K562 (cell line): Measurements from ENCODE around the gene F2RL1. TPM values are rescaled to one million over a fixed set of nuclear protein-coding genes. Genes with fewer than 3 reads are reported as not detected.

Experiments
- ATAC-seq: fragments of 200-7000 bp; cut with Tn5 transposase; 3 replicates; pipeline ENCODE4 v1.9.1; 2020; ENCODE audit warnings: moderate library complexity
- BruUV-seq: library from RNA; stranded (reverse); fragments of 400-500 nt; replicated peaks from 2 replicates; lab custom pipeline; 2021; lab: Mats Ljungman, UMichigan
- CTCF ChIA-PET: fragments of 300-600 bp; formaldehyde crosslinking; extraction: SDS; loops from one replicate; lab custom pipeline; 2021; ENCODE audit warnings: low intra/inter-chr PET ratio; lab: Yijun Ruan, JAX
- POLR2A ChIA-PET: fragments of 300-600, 350-650 bp; sonication (Branson Sonifier 250); formaldehyde crosslinking; extraction: SDS; loops from one replicate; lab custom pipeline; 2021; ENCODE audit warnings: antibody characterized with exemption, inconsistent platforms; lab: Yijun Ruan, JAX
- DNase-seq, 4 experiments: peaks; one replicate each; pipeline versions ENCODE4 v3.0.0 to v3.0.0-alpha.2; 2011 to 2018; ENCODE audit warnings: low spot score in 3 of 4, mixed read lengths in 3 of 4; ENCODE audit errors: extremely low read depth in 1 of 4
- FAIRE-seq: peaks from 2 replicates; lab custom pipeline; 2011; peaks lifted over from hg19 to GRCh38; lab: Jason Lieb, UNC
- H2AFZ ChIP-seq: 2 replicates; pipeline ENCODE4 v1.6.0; 2011; ENCODE audit warnings: low read depth, low read length, control low read depth, inconsistent platforms
- H3K27ac ChIP-seq: fragments of 200-600 bp; 3 replicates; pipeline ENCODE4 v1.8.0; 2011; ENCODE audit warnings: low read depth, mild to moderate bottlenecking, control low read depth, inconsistent platforms, low read length, moderate library complexity, mixed read lengths; ENCODE audit errors: extremely low read depth
- H3K27me3 ChIP-seq, 2 experiments: fragments of 300-600 bp in 1 of 2; 2 replicates in 1 of 2; 3 replicates in 1 of 2; pipeline versions ENCODE4 v1.6.0 to v1.8.0; 2011; ENCODE audit warnings: inconsistent platforms in 2 of 2, low read length in 2 of 2, mild to moderate bottlenecking in 1 of 2, mixed read lengths in 1 of 2, moderate library complexity in 1 of 2; ENCODE audit not compliant: control insufficient read depth in 2 of 2, insufficient read depth in 2 of 2
- H3K36me3 ChIP-seq: fragments of 300-600 bp; 3 replicates; pipeline ENCODE4 v1.8.0; 2011; ENCODE audit warnings: mild to moderate bottlenecking, low read length, inconsistent platforms; ENCODE audit not compliant: control insufficient read depth, insufficient read depth
- H3K4me1 ChIP-seq, 2 experiments: fragments of 200-600 bp in 1 of 2; replicated peaks in 1 of 2; 2 replicates in 1 of 2; 3 replicates in 1 of 2; pipeline versions ENCODE4 v1.5.1 to v1.8.0; 2011; ENCODE audit warnings: inconsistent platforms in 2 of 2, low read length in 2 of 2, mild to moderate bottlenecking in 1 of 2, mixed read lengths in 1 of 2, moderate library complexity in 1 of 2; ENCODE audit not compliant: control insufficient read depth in 2 of 2, insufficient read depth in 2 of 2
- H3K4me2 ChIP-seq: 2 replicates; pipeline ENCODE4 v1.6.1; 2011; ENCODE audit warnings: low read length, control low read depth, inconsistent platforms, mixed read lengths; ENCODE audit not compliant: insufficient read depth
- H3K4me3 ChIP-seq: fragments of 200-600 bp; sonication (generic), shearing (Covaris generic); 2 replicates; pipeline ENCODE4 v1.5.1; 2016; ENCODE audit warnings: control low read depth, inconsistent platforms
- H3K79me2 ChIP-seq: fragments of 200-600 bp; 3 replicates; pipeline ENCODE4 v1.8.0; 2011; ENCODE audit warnings: low read length, inconsistent platforms; ENCODE audit not compliant: control insufficient read depth, insufficient read depth
- H3K9ac ChIP-seq, 2 experiments: 2 replicates each; pipeline versions ENCODE4 v1.6.0 to v1.6.1; 2011; ENCODE audit warnings: low read depth in 2 of 2, low read length in 2 of 2, control low read depth in 1 of 2, inconsistent platforms in 1 of 2, mild to moderate bottlenecking in 1 of 2, mixed read lengths in 1 of 2; ENCODE audit not compliant: insufficient read depth in 1 of 2
- H3K9me1 ChIP-seq: one replicate; pipeline ENCODE4 v1.6.0; 2011; ENCODE audit warnings: inconsistent platforms, mild to moderate bottlenecking, low read length, moderate library complexity; ENCODE audit not compliant: control insufficient read depth, insufficient read depth
- H3K9me3 ChIP-seq: replicated peaks from 2 replicates; pipeline ENCODE4 v1.5.1; 2011; ENCODE audit warnings: low read depth, low read length, inconsistent platforms; ENCODE audit not compliant: control insufficient read depth, insufficient read depth
- H4K20me1 ChIP-seq: replicated peaks from 2 replicates; pipeline ENCODE4 v1.6.1; 2011; ENCODE audit warnings: low read length, inconsistent platforms, mixed read lengths; ENCODE audit not compliant: control insufficient read depth, insufficient read depth
- ZBED1 ChIP-seq: IDR thresholded peaks from 2 replicates; pipeline ENCODE4 v1.6.1; 2014
- WGBS: fragments of 100-300 bp; shearing (Covaris generic); methylation state at CpG from one replicate; pipeline ENCODE4 v1.1.6; 2016; ENCODE audit warnings: low coverage, mixed read lengths; ENCODE audit not compliant: insufficient coverage; ENCODE audit errors: missing lambda C conversion rate; 5-methylcytosine and 5-hydroxymethylcytosine counted together
- in situ Hi-C: fragments of 300-500 bp; cut with MboI; formaldehyde crosslinking; loops from 4 replicates; pipeline ENCODE4 v1.15.0; 2018; ENCODE audit warnings: inconsistent platforms, mixed read lengths
- intact Hi-C: fragments of 100-400 bp; cut with micrococcal nuclease; formaldehyde crosslinking; loops from 2 replicates; pipeline ENCODE4 v1.14.2; 2022
- polyA plus RNA-seq, 8 experiments: library from polyadenylated mRNA; depleted of rRNA in 4 of 8; stranded (reverse) in 5 of 8; unstranded in 3 of 8; fragments of >200 nt; fragmentation: Nextera tagmentation in 2 of 8; fragmentation: Illumina TruSeq in 1 of 8; extraction: Ambion mirVana in 2 of 8; extraction: Trizol in 1 of 8; gene quantifications; 2 replicates each; pipeline versions ENCODE4 v1.2.1 to v1.2.3, GENCODE V29; 2011 to 2014; ENCODE audit warnings: inconsistent platforms in 1 of 8, missing spikeins in 1 of 8
- total RNA-seq, 7 experiments: library from RNA; depleted of rRNA in 6 of 7; stranded (reverse); fragments of >200 nt in 6 of 7; fragmentation: Illumina TruSeq in 2 of 7; extraction: Trizol in 2 of 7; gene quantifications; 2 replicates each; pipeline versions ENCODE4 v1.2.1 to v1.2.3, GENCODE V29; 2011 to 2021; ENCODE audit warnings: low replicate concordance in 1 of 7
- TF ChIP-seq, protein P1 (sequence below), 2 experiments: fragments of 450-650 bp in 1 of 2; sonication (generic) in 1 of 2; formaldehyde crosslinking in 1 of 2; IDR thresholded peaks; 2 replicates each; pipeline versions ENCODE4 v1.7.1 to v1.9.0; 2016 to 2022; ENCODE audit warnings: inconsistent platforms in 1 of 2, mild to moderate bottlenecking in 1 of 2, missing genetic modification reagents in 1 of 2

The F2RL1 gene
- total and polyA plus RNA-seq, 9 of the 15 experiments (the other 6 are each of a cell fraction or from before 2014, with no cell fraction given), result 0.03 to 0.50 (median 0.27) TPM; not detected in 6

DNA sequence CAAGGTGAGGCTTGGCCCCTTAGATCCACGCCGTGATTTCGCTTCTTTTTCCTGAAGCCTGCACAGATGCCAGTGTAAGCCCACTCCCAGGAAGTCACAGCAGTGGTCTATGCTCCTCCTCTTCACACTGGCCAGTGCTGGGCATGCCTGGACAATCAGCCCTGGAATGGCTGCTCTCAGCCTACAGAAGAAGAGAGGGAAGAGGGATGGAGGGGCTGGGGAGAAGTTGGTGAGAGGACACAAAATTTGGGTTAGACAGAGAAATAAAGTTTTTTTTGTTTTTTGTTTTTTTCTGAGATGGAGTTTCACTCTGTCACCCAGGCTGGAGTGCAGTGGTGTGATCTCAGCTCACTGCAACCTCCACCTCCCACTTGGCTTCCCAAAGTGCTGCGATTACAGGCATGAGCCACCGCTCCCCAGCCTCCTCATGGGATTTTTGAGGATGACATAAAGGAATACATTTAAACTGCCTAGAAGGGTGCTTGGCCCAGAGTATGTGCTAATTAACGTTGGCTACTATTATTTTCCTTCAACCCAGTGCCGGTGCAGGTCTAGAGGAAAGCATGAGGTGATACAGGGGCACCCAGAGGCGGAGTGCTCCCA lies 31.8 kb downstream of the F2RL1 start:
- DNase-seq (no peak), FAIRE-seq (no peak), ATAC-seq (peak; percentile 12; the same call in 2 of the 3 replicates)
- no peaks in the 10 kb centered on the region for H3K9me1 ChIP-seq
- H3K27me3 ChIP-seq, result no peaks in the 10 kb centered on the region
- no TSS peak for BruUV-seq
- TF ChIP-seq, protein P1, sequence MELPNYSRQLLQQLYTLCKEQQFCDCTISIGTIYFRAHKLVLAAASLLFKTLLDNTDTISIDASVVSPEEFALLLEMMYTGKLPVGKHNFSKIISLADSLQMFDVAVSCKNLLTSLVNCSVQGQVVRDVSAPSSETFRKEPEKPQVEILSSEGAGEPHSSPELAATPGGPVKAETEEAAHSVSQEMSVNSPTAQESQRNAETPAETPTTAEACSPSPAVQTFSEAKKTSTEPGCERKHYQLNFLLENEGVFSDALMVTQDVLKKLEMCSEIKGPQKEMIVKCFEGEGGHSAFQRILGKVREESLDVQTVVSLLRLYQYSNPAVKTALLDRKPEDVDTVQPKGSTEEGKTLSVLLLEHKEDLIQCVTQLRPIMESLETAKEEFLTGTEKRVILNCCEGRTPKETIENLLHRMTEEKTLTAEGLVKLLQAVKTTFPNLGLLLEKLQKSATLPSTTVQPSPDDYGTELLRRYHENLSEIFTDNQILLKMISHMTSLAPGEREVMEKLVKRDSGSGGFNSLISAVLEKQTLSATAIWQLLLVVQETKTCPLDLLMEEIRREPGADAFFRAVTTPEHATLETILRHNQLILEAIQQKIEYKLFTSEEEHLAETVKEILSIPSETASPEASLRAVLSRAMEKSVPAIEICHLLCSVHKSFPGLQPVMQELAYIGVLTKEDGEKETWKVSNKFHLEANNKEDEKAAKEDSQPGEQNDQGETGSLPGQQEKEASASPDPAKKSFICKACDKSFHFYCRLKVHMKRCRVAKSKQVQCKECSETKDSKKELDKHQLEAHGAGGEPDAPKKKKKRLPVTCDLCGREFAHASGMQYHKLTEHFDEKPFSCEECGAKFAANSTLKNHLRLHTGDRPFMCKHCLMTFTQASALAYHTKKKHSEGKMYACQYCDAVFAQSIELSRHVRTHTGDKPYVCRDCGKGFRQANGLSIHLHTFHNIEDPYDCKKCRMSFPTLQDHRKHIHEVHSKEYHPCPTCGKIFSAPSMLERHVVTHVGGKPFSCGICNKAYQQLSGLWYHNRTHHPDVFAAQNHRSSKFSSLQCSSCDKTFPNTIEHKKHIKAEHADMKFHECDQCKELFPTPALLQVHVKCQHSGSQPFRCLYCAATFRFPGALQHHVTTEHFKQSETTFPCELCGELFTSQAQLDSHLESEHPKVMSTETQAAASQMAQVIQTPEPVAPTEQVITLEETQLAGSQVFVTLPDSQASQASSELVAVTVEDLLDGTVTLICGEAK (IDR thresholded peaks at IDR 0.05), result peak; percentile 87
- TF ChIP-seq, protein P1 (CRISPR knock-in tag; IDR thresholded peaks at IDR 0.05), result peak; percentile 74
- TF ChIP-seq ZBED1, result no peak
- peak overlapping the region; percentile 69 for H3K27ac ChIP-seq
- H3K36me3 ChIP-seq, result no peaks in the 10 kb centered on the region
- H3K4me2 ChIP-seq, result peak overlapping the region; percentile 69
- in situ Hi-C loops, result no loop called here
- no peaks in the 10 kb centered on the region for H3K79me2 ChIP-seq
- H3K9ac ChIP-seq, result peak overlapping the region in 1 of 2 experiments; percentile 22; a peak in 1 of 4 replicates
- H3K4me3 ChIP-seq, result no peak overlapping the region
- POLR2A ChIA-PET, result interaction anchor here (0.6 kb wide), 2 partner anchors 47 to 59 kb away, joined by 4 read pairs; no protein-coding TSS in a partner anchor
- no peaks in the 10 kb centered on the region for H4K20me1 ChIP-seq
- WGBS, result 81% methylated on average over 8 of the region's 8 CpGs
- CTCF ChIA-PET, result no interaction called here
- no peaks in the 10 kb centered on the region; the same call in 1 of the 2 replicates for H3K9me3 ChIP-seq
- H2AFZ ChIP-seq, result peak overlapping the region; percentile 91; the same call in 1 of the 2 replicates
- intact Hi-C loops, result no loop called here
- peaks cover 20 to 25% of the 10 kb centered on the region in 2 experiments for H3K4me1 ChIP-seq
